Liver (tissue), 9 donors: ENCODE measurements around the gene SIL1. TPM values are rescaled to one million over a fixed set of nuclear protein-coding genes. Genes with fewer than 3 reads are reported as not detected.

Experiments
- DNase-seq: peaks from one replicate; pipeline ENCODE4 v3.0.0-alpha.2; 2017; ENCODE audit warnings: low spot score
- H3K27ac ChIP-seq, 2 donors: one replicate each; pipeline ENCODE4 v1.7.0; 2013; ENCODE audit warnings: inconsistent platforms in 2 of 2, low read length in 2 of 2, control low read depth in 1 of 2, low read depth in 1 of 2, mild to moderate bottlenecking in 1 of 2
- H3K27me3 ChIP-seq, 4 donors: one replicate each; pipeline versions ENCODE4 v1.6.1 to v1.7.0; 2013; ENCODE audit warnings: low read length in 3 of 4, inconsistent platforms in 1 of 4, mild to moderate bottlenecking in 1 of 4, moderate library complexity in 1 of 4; ENCODE audit not compliant: control insufficient read depth in 4 of 4, insufficient read depth in 4 of 4
- H3K36me3 ChIP-seq, 4 donors: one replicate each; pipeline versions ENCODE4 v1.6.1 to v1.7.0; 2013; ENCODE audit warnings: low read length in 3 of 4, mild to moderate bottlenecking in 3 of 4, low read depth in 1 of 4, moderate library complexity in 1 of 4; ENCODE audit not compliant: control insufficient read depth in 4 of 4, insufficient read depth in 3 of 4
- H3K4me1 ChIP-seq, 4 donors: one replicate each; pipeline versions ENCODE4 v1.6.1 to v1.7.0; 2013; ENCODE audit warnings: low read length in 3 of 4, mild to moderate bottlenecking in 3 of 4, moderate library complexity in 1 of 4; ENCODE audit not compliant: control insufficient read depth in 4 of 4, insufficient read depth in 4 of 4
- H3K4me3 ChIP-seq, 3 donors: one replicate each; pipeline versions ENCODE4 v1.6.1 to v1.7.0; 2013; ENCODE audit warnings: low read length in 3 of 3, control low read depth in 1 of 3, low read depth in 1 of 3, mild to moderate bottlenecking in 1 of 3
- H3K9ac ChIP-seq, 2 donors: one replicate each; pipeline ENCODE4 v1.7.0; 2013; ENCODE audit warnings: low read length in 2 of 2, mild to moderate bottlenecking in 2 of 2, moderate library complexity in 2 of 2, control low read depth in 1 of 2, low read depth in 1 of 2
- H3K9me3 ChIP-seq, 4 donors: one replicate each; pipeline versions ENCODE4 v1.6.1 to v1.7.0; 2013; ENCODE audit warnings: low read length in 3 of 4; ENCODE audit not compliant: control insufficient read depth in 4 of 4
- GABPA ChIP-seq, 2 donors: IDR thresholded peaks in 1 of 2; conservative IDR thresholded peaks in 1 of 2; 2 replicates each; pipeline ENCODE4 v1.6.1; 2016; ENCODE audit warnings: antibody characterized with exemption in 2 of 2, mild to moderate bottlenecking in 1 of 2, moderate library complexity in 1 of 2
- HNF4A ChIP-seq, 2 donors: conservative IDR thresholded peaks; 2 replicates each; pipeline ENCODE4 v1.6.1; 2016; ENCODE audit warnings: antibody characterized with exemption in 2 of 2, mild to moderate bottlenecking in 2 of 2
- HNF4G ChIP-seq: IDR thresholded peaks from 2 replicates; pipeline ENCODE4 v1.6.1; 2016; ENCODE audit warnings: antibody characterized with exemption
- JUND ChIP-seq, 2 donors: IDR thresholded peaks; 2 replicates each; pipeline ENCODE4 v1.6.1; 2016; ENCODE audit warnings: antibody characterized with exemption in 2 of 2
- MAX ChIP-seq: IDR thresholded peaks from 2 replicates; pipeline ENCODE4 v1.6.1; 2016; ENCODE audit warnings: antibody characterized with exemption
- NR2F2 ChIP-seq: IDR thresholded peaks from 2 replicates; pipeline ENCODE4 v1.6.1; 2016; ENCODE audit warnings: antibody characterized with exemption
- REST ChIP-seq: IDR thresholded peaks from 2 replicates; pipeline ENCODE4 v1.6.1; 2016; ENCODE audit warnings: antibody characterized with exemption, mild to moderate bottlenecking
- RXRA ChIP-seq, 2 donors: IDR thresholded peaks; 2 replicates each; pipeline ENCODE4 v1.6.1; 2017 to 2018; ENCODE audit warnings: antibody characterized with exemption in 2 of 2, mild to moderate bottlenecking in 1 of 2
- SP1 ChIP-seq: IDR thresholded peaks from 2 replicates; pipeline ENCODE4 v1.6.1; 2018; ENCODE audit warnings: antibody characterized with exemption, mild to moderate bottlenecking
- TAF1 ChIP-seq: conservative IDR thresholded peaks from 2 replicates; pipeline ENCODE4 v1.6.1; 2016; ENCODE audit warnings: antibody characterized with exemption, mild to moderate bottlenecking
- YY1 ChIP-seq: IDR thresholded peaks from 2 replicates; pipeline ENCODE4 v1.6.1; 2016; ENCODE audit warnings: antibody characterized with exemption, mild to moderate bottlenecking
- WGBS: extraction: QIAGEN DNeasy Blood & Tissue Kit; methylation state at CpG from one replicate; pipeline ENCODE4 v1.1.7; 2013; 5-methylcytosine and 5-hydroxymethylcytosine counted together
- polyA plus RNA-seq, 2 donors: library from polyadenylated mRNA; stranded (reverse) in 1 of 2; unstranded in 1 of 2; fragments of 200-250 nt in 1 of 2; fragments of >200 nt in 1 of 2; fragmentation: Nextera tagmentation in 1 of 2; extraction: Ambion mirVana in 1 of 2; gene quantifications; one replicate each; pipeline versions ENCODE4 v1.2.1 to v1.2.3, GENCODE V29; 2013 to 2015
- total RNA-seq, 2 donors: library from RNA; depleted of rRNA; stranded (reverse); fragments of >200 nt; gene quantifications; one replicate each; pipeline ENCODE4 v1.2.3, GENCODE V29; 2014
- TF ChIP-seq, protein P1 (sequence below): IDR thresholded peaks from 2 replicates; pipeline ENCODE4 v1.6.1; 2016; ENCODE audit warnings: antibody characterized with exemption
- TF ChIP-seq, protein P2 (sequence below): fragments of 150-350 bp; IDR thresholded peaks from 2 replicates; pipeline ENCODE4 v1.5.1; 2017; ENCODE audit warnings: improper control_type of control experiment, low read depth, low read length; ENCODE audit not compliant: missing input control
- TF ChIP-seq, protein P3 (sequence below): IDR thresholded peaks from 2 replicates; pipeline ENCODE4 v1.6.1; 2016; ENCODE audit warnings: antibody characterized with exemption
- donor health status: healthy.
- donor health status: healthy.
- donor health status: healthy.
- donor health status: healthy.
- donor health status: healthy.

Gene SIL1
- total and polyA plus RNA-seq, 4 donors = 38.1 to 95.1 (median 76.2) TPM

DNA sequence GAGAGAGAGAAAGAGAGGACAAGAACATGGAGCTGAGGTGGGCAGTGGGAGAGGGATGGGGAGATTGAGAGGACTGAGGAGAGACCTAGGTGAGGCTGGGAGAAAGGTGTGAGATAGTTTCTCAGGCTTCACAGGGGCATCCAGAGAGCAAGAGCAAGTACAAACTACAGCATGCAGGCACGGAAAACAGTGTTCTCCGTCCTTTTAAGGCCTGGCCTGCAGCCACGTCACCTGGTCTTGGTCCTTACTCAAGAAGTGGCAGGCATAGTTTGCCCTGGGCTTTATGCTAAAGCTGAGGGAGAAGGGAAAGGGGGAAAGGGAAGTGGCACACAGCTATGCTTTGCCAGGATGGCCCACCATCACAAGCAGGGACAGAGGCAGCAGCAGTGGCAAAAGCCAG lies 65.7 kb downstream of the SIL1 start:
- Histone ChIP-seq H3K27me3 (no peaks in the 10 kb centered on the region), H3K4me3 (no peak overlapping the region), H3K36me3 (peaks cover 0 to 3% (median 0%) of the 10 kb centered on the region in 4 donors), H3K9ac (no peak overlapping the region), H3K27ac (no peak overlapping the region), H3K4me1 (no peaks in the 10 kb centered on the region), H3K9me3 (no peaks in the 10 kb centered on the region)
- TF ChIP-seq YY1 (no peak), TAF1 (no peak), GABPA (IDR thresholded peaks at IDR 0.05 in 1 of 2, conservative IDR thresholded peaks at IDR 0.05 in 1 of 2) (no peak), JUND (IDR thresholded peaks at IDR 0.05) (no peak), SP1 (no peak), REST (no peak), RXRA (IDR thresholded peaks at IDR 0.05) (no peak), HNF4G (no peak)
- TF ChIP-seq, protein P1, sequence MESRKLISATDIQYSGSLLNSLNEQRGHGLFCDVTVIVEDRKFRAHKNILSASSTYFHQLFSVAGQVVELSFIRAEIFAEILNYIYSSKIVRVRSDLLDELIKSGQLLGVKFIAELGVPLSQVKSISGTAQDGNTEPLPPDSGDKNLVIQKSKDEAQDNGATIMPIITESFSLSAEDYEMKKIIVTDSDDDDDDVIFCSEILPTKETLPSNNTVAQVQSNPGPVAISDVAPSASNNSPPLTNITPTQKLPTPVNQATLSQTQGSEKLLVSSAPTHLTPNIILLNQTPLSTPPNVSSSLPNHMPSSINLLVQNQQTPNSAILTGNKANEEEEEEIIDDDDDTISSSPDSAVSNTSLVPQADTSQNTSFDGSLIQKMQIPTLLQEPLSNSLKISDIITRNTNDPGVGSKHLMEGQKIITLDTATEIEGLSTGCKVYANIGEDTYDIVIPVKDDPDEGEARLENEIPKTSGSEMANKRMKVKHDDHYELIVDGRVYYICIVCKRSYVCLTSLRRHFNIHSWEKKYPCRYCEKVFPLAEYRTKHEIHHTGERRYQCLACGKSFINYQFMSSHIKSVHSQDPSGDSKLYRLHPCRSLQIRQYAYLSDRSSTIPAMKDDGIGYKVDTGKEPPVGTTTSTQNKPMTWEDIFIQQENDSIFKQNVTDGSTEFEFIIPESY = no peak
- TF ChIP-seq, protein P2, sequence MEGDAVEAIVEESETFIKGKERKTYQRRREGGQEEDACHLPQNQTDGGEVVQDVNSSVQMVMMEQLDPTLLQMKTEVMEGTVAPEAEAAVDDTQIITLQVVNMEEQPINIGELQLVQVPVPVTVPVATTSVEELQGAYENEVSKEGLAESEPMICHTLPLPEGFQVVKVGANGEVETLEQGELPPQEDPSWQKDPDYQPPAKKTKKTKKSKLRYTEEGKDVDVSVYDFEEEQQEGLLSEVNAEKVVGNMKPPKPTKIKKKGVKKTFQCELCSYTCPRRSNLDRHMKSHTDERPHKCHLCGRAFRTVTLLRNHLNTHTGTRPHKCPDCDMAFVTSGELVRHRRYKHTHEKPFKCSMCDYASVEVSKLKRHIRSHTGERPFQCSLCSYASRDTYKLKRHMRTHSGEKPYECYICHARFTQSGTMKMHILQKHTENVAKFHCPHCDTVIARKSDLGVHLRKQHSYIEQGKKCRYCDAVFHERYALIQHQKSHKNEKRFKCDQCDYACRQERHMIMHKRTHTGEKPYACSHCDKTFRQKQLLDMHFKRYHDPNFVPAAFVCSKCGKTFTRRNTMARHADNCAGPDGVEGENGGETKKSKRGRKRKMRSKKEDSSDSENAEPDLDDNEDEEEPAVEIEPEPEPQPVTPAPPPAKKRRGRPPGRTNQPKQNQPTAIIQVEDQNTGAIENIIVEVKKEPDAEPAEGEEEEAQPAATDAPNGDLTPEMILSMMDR = no peak
- DNase-seq = no peak
- WGBS = 94% methylated on average over 3 of the region's 3 CpGs

DNA sequence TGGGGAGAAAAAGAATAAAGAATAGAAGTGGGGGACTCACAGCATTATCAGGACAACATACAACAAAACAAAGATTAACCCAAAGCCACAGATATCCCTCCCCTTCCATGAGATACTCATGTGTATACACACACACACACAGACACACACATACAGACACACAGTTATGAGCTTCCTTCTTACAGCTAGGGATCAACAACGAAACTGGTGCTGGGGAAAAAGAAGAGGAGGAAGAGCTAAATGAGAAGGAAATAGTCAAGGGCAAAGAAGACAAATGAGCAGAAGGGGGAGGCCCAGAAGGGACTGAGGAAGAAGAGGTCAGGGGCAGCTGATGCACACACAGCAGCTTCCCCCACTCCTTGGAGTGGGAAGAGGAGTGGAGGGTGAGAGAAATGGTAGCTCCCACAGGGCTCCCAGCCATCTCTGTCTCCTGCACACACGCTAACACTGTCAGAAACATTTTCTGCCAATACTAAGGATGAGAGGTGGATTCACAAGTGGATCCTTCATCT lies 66.2 kb downstream of the SIL1 start:
- DNase-seq = no peak
- H3K27ac ChIP-seq = peak overlapping the region in 1 of 2 donors; percentile 44
- TF ChIP-seq REST (no peak), NR2F2 (no peak), MAX (no peak), TAF1 (no peak), YY1 (no peak), SP1 (no peak), HNF4A (conservative IDR thresholded peaks at IDR 0.05) (no peak)
- TF ChIP-seq, protein P3, sequence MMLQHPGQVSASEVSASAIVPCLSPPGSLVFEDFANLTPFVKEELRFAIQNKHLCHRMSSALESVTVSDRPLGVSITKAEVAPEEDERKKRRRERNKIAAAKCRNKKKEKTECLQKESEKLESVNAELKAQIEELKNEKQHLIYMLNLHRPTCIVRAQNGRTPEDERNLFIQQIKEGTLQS = no peak
- TF ChIP-seq, protein P2 = no peak
- no peaks in the 10 kb centered on the region for H3K4me1 ChIP-seq
- peaks cover 0 to 7% (median 0%) of the 10 kb centered on the region in 4 donors for H3K36me3 ChIP-seq
- no peak overlapping the region for H3K4me3 ChIP-seq
- H3K9me3 ChIP-seq = no peaks in the 10 kb centered on the region
- 73% methylated on average over 2 of the region's 2 CpGs for WGBS
- H3K27me3 ChIP-seq = no peaks in the 10 kb centered on the region
- H3K9ac ChIP-seq = no peak overlapping the region
